ENCODE data around the gene PROX2. TPM values are rescaled to one million over a fixed set of nuclear protein-coding genes. Genes with fewer than 3 reads are reported as not detected.

The PROX2 gene
- total RNA-seq, 6 experiments from 2014 or later: not detected

GRCh38 chr14:74917646-74918081 is 41.7 kb upstream of the PROX2 start:
- peak overlapping the region in 1 of 3 donors; percentile 9 for H3K27ac ChIP-seq
- DNase-seq: no peak
- WGBS (ENCODE audit: insufficient coverage, low coverage, low lambda C conversion rate, missing lambda C conversion rate): 74% methylated on average over 8 of the region's 13 CpGs

GRCh38 chr14:74917178-74917543 is 41.2 kb upstream of the PROX2 start:
- no peak for ATAC-seq
- Histone ChIP-seq H3K4me3 (no peak overlapping the region), H3K27me3 (no peaks in the 10 kb centered on the region), H3K9me3 (no peaks in the 10 kb centered on the region), H3K4me1 (peaks cover 0 to 7% (median 0%) of the 10 kb centered on the region in 4 donors), H3K36me3 (no peaks in the 10 kb centered on the region), H3K27ac (peak overlapping the region in 1 of 3 donors; percentile 9)
- intact Hi-C loops (cut with DNase I): no loop called here
- TF ChIP-seq, protein P1, sequence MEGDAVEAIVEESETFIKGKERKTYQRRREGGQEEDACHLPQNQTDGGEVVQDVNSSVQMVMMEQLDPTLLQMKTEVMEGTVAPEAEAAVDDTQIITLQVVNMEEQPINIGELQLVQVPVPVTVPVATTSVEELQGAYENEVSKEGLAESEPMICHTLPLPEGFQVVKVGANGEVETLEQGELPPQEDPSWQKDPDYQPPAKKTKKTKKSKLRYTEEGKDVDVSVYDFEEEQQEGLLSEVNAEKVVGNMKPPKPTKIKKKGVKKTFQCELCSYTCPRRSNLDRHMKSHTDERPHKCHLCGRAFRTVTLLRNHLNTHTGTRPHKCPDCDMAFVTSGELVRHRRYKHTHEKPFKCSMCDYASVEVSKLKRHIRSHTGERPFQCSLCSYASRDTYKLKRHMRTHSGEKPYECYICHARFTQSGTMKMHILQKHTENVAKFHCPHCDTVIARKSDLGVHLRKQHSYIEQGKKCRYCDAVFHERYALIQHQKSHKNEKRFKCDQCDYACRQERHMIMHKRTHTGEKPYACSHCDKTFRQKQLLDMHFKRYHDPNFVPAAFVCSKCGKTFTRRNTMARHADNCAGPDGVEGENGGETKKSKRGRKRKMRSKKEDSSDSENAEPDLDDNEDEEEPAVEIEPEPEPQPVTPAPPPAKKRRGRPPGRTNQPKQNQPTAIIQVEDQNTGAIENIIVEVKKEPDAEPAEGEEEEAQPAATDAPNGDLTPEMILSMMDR (IDR thresholded peaks at IDR 0.05): no peak
- no peak for TF ChIP-seq POLR2A (IDR thresholded peaks at IDR 0.05)
- no peak for DNase-seq
- 40% methylated on average over 1 of the region's 5 CpGs for WGBS (ENCODE audit: insufficient coverage, low coverage, low lambda C conversion rate, missing lambda C conversion rate)

More at GRCh38 chr14:74917646-74918081, 41.7 kb upstream of the PROX2 start:
- Histone ChIP-seq H3K4me3 (no peak overlapping the region), H3K9me3 (no peaks in the 10 kb centered on the region), H3K36me3 (no peaks in the 10 kb centered on the region), H3K4me1 (peaks cover 0 to 7% (median 0%) of the 10 kb centered on the region in 4 donors), H3K27me3 (no peaks in the 10 kb centered on the region)
- ATAC-seq: peak; percentile 31 to 56 (median 44)
- intact Hi-C loops (cut with DNase I): no loop called here
- TF ChIP-seq POLR2A (IDR thresholded peaks at IDR 0.05): no peak

DNA sequence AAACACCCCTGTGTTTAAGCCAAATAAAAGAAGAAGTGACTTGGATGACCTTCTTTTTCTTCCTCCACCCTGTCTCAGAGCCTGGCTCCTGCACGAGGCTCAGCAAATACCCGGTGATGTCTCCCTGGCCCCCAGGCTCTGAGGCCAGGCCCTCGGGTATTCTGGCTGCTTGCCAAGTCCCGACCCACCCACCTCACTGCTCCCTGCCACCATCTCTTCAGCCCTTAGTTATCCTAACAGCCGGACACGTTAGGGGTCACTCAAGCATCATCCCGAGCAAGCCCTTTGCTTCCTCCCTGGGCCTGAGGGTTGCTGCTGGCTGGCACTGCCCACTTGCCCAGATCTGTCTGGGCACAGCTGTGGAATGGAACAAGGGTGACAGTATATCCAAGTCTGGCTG is 39.9 kb upstream of the PROX2 start:
- H3K27ac ChIP-seq: no peak overlapping the region
- H3K9me3 ChIP-seq: no peaks in the 10 kb centered on the region
- intact Hi-C loops (cut with DNase I): no loop called here
- H3K4me3 ChIP-seq: no peak overlapping the region
- ATAC-seq (no peak), DNase-seq (no peak)
- 40% methylated on average over 6 of the region's 7 CpGs for WGBS (ENCODE audit: insufficient coverage, low coverage, low lambda C conversion rate, missing lambda C conversion rate)
- H3K27me3 ChIP-seq: no peaks in the 10 kb centered on the region
- H3K36me3 ChIP-seq: no peaks in the 10 kb centered on the region
- TF ChIP-seq, protein P1 (IDR thresholded peaks at IDR 0.05): no peak
- TF ChIP-seq POLR2A (IDR thresholded peaks at IDR 0.05): no peak
- H3K4me1 ChIP-seq: peaks cover 0 to 7% (median 0%) of the 10 kb centered on the region in 4 donors

DNA sequence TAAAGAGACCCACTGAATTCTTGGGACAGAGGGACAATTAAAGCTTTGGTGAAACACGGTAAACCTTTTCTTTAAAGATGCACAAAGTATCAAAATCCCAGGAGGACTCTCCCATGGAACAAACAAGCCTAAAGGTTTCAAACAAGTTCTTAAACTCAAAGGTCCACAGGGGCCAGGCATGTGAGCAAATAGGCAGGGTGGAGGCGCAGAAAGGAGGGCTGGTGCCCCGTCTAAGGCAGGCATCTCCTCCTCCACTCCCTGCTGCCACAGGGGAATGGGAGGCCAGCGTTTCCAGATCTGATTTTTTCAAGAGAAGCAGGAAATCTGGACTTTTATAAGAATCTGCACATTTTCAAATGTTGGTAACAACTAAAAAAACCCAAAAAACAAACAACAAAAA is 39.5 kb upstream of the PROX2 start:
- Histone ChIP-seq H3K27me3 (no peaks in the 10 kb centered on the region), H3K36me3 (no peaks in the 10 kb centered on the region), H3K4me3 (no peak overlapping the region), H3K27ac (no peak overlapping the region), H3K4me1 (peaks cover 0 to 7% (median 0%) of the 10 kb centered on the region in 4 donors), H3K9me3 (no peaks in the 10 kb centered on the region)
- ATAC-seq: no peak
- no peak for TF ChIP-seq POLR2A (IDR thresholded peaks at IDR 0.05)
- TF ChIP-seq, protein P1 (IDR thresholded peaks at IDR 0.05): no peak
- no peak for DNase-seq
- WGBS (ENCODE audit: insufficient coverage, low coverage, low lambda C conversion rate, missing lambda C conversion rate): 80% methylated on average over 4 of the region's 4 CpGs
- intact Hi-C loops (cut with DNase I): no loop called here

DNA sequence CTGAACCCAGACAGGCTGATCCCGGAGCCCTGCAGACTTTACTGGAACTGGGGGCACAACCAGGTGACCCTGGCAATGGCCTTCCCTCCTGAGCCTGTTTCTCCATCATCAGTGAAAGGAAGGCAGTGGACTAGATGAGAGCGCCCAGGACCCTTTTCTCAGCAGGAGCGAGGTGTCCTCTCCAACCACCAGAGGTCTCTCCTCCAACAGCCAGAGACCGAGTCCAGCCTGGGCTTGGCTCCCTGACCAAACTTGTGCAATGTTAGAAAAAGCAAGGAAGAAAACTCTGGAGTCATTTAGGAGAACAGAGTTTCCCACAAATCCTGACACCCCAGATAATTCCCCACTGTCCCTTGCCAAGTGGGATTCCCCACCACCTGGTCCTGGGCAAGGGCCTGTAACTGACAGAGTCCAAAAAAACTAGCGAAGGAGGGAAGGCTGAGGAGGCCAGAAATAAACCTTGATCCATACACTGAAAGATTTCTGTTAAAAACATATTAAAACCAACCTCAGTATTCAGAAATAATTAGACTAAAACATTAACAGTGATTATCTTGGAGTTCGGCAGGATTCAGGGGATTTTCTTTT is 38.1 kb upstream of the PROX2 start:
- 22% methylated on average over 4 of the region's 6 CpGs for WGBS (ENCODE audit: insufficient coverage, low coverage, low lambda C conversion rate, missing lambda C conversion rate)
- ATAC-seq: peak; percentile 84 to 92 (median 89)
- intact Hi-C loops (cut with DNase I): no loop called here
- TF ChIP-seq, protein P1 (IDR thresholded peaks at IDR 0.05): peak; percentile 66 to 82 (median 73)
- TF ChIP-seq POLR2A (IDR thresholded peaks at IDR 0.05): no peak
- peaks cover 0 to 7% (median 0%) of the 10 kb centered on the region in 4 donors for H3K4me1 ChIP-seq
- no peak overlapping the region for H3K27ac ChIP-seq
- H3K27me3 ChIP-seq: no peaks in the 10 kb centered on the region
- H3K4me3 ChIP-seq: no peak overlapping the region
- no peaks in the 10 kb centered on the region for H3K9me3 ChIP-seq
- no peaks in the 10 kb centered on the region for H3K36me3 ChIP-seq
- DNase-seq: peak; percentile 71 to 74 (median 72)
